ENCODE measurements around the gene HBA2. TPM values are rescaled to one million over a fixed set of nuclear protein-coding genes. Genes with fewer than 3 reads are reported as not detected.
"Not testable (repeated sequence)": the region's sequence is repeated elsewhere in the genome, so short reads cannot be mapped to it uniquely, and the experiment has no call there.

HBA2 gene
- total RNA-seq, 4 donors from 2014 or later: 52.8 to 638 (median 317) TPM

GRCh38 chr16:170788-171187 is 1.9 kb upstream of the HBA2 start:
- no peaks in the 10 kb centered on the region for H3K36me3 ChIP-seq
- peaks cover 17 to 55% of the 10 kb centered on the region in 2 donors for H3K27me3 ChIP-seq
- peaks cover 0 to 8% of the 10 kb centered on the region in 2 donors for H3K4me1 ChIP-seq
- intact Hi-C loops (cut with DNase I; ENCODE audit: low total_unique reads): no loop called here
- no peaks in the 10 kb centered on the region for H3K9me3 ChIP-seq
- no peak for TF ChIP-seq POLR2A (IDR thresholded peaks at IDR 0.05)
- TF ChIP-seq, protein P1, sequence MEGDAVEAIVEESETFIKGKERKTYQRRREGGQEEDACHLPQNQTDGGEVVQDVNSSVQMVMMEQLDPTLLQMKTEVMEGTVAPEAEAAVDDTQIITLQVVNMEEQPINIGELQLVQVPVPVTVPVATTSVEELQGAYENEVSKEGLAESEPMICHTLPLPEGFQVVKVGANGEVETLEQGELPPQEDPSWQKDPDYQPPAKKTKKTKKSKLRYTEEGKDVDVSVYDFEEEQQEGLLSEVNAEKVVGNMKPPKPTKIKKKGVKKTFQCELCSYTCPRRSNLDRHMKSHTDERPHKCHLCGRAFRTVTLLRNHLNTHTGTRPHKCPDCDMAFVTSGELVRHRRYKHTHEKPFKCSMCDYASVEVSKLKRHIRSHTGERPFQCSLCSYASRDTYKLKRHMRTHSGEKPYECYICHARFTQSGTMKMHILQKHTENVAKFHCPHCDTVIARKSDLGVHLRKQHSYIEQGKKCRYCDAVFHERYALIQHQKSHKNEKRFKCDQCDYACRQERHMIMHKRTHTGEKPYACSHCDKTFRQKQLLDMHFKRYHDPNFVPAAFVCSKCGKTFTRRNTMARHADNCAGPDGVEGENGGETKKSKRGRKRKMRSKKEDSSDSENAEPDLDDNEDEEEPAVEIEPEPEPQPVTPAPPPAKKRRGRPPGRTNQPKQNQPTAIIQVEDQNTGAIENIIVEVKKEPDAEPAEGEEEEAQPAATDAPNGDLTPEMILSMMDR (IDR thresholded peaks at IDR 0.05): no peak
- no peak overlapping the region for H3K27ac ChIP-seq
- no peak for DNase-seq
- H3K4me3 ChIP-seq: no peak overlapping the region

GRCh38 chr16:173211-173854 is 657 bp downstream of the HBA2 start:
- peaks cover 14 to 40% of the 10 kb centered on the region in 2 donors for H3K27me3 ChIP-seq
- H3K4me3 ChIP-seq; intact Hi-C loops (cut with DNase I; ENCODE audit: low total_unique reads); H3K36me3 ChIP-seq; H3K27ac ChIP-seq; H3K4me1 ChIP-seq; DNase-seq; H3K9me3 ChIP-seq: not testable (repeated sequence)

DNA sequence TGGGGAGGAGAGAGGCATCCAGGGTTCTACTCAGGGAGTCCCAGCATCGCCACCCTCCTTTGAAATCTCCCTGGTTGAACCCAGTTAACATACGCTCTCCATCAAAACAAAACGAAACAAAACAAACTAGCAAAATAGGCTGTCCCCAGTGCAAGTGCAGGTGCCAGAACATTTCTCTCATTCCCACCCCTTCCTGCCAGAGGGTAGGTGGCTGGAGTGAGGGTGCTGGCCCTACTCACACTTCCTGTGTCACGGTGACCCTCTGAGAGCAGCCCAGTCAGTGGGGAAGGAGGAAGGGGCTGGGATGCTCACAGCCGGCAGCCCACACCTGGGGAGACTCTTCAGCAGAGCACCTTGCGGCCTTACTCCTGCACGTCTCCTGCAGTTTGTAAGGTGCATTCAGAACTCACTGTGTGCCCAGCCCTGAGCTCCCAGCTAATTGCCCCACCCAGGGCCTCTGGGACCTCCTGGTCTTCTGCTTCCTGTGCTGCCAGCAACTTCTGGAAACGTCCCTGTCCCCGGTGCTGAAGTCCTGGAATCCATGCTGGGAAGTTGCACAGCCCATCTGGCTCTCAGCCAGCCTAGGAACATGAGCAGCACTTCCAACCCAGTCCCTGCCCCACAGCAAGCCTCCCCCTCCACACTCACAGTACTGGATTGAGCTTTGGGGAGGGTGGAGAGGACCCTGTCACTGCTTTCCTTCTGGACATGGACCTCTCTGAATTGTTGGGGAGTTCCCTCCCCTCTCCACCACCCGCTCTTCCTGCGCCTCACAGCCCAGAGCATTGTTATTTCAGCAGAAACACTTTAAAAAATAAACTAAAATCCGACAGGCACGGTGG is 1.5 kb downstream of the HBA2 start:
- intact Hi-C loops (cut with DNase I; ENCODE audit: low total_unique reads); H3K4me1 ChIP-seq; H3K4me3 ChIP-seq; DNase-seq; H3K27ac ChIP-seq; H3K36me3 ChIP-seq; H3K9me3 ChIP-seq: not testable (repeated sequence)
- H3K27me3 ChIP-seq: peaks cover 16 to 40% of the 10 kb centered on the region in 2 donors

- no peak for TF ChIP-seq POLR2A (IDR thresholded peaks at IDR 0.05)
- TF ChIP-seq, protein P1 (IDR thresholded peaks at IDR 0.05): no peak
- no peak overlapping the region for H3K27ac ChIP-seq
- H3K4me1 ChIP-seq: peaks cover 0 to 4% of the 10 kb centered on the region in 2 donors
- no peak for DNase-seq
- H3K36me3 ChIP-seq: no peaks in the 10 kb centered on the region
- H3K4me3 ChIP-seq: no peak overlapping the region
- H3K27me3 ChIP-seq: peaks cover 25 to 47% of the 10 kb centered on the region in 2 donors
- intact Hi-C loops (cut with DNase I; ENCODE audit: low total_unique reads): no loop called here
- no peaks in the 10 kb centered on the region for H3K9me3 ChIP-seq
These were observed 2.6 kb downstream of the HBA2 start for GRCh38 chr16:175011-175949.

GRCh38 chr16:176006-176405 is 3.3 kb downstream of the HBA2 start:
- peaks cover 30 to 47% of the 10 kb centered on the region in 2 donors for H3K27me3 ChIP-seq
- H3K4me3 ChIP-seq; H3K36me3 ChIP-seq; H3K27ac ChIP-seq; intact Hi-C loops (cut with DNase I; ENCODE audit: low total_unique reads); DNase-seq; H3K9me3 ChIP-seq: not testable (repeated sequence)
- H3K4me1 ChIP-seq: peaks cover 0 to 11% of the 10 kb centered on the region in 2 donors

GRCh38 chr16:176477-177382 is 4.1 kb downstream of the HBA2 start, which contains the start of gene HBA1:
Gene HBA1, plus strand, starts transcription at chr16:176680. Its CDS starts 37 bp downstream, at chr16:176717.
- DNase-seq; intact Hi-C loops (cut with DNase I; ENCODE audit: low total_unique reads); H3K36me3 ChIP-seq; H3K9me3 ChIP-seq; H3K4me3 ChIP-seq; H3K27ac ChIP-seq: not testable (repeated sequence)
- Histone ChIP-seq H3K27me3 (peaks cover 30 to 41% of the 10 kb centered on the region in 2 donors), H3K4me1 (peaks cover 0 to 15% of the 10 kb centered on the region in 2 donors)
